A549 (cell line): ENCODE data around the gene TAOK3. TPM values are rescaled to one million over a fixed set of nuclear protein-coding genes. Genes with fewer than 3 reads are reported as not detected.

ENCODE experiments used
- ATAC-seq, 2 experiments: fragments of 200-7000 bp in 1 of 2; fragments of >200 bp in 1 of 2; cut with Nextera tagmentation in 1 of 2; cut with Tn5 transposase in 1 of 2; 3 replicates each; pipeline versions ENCODE4 v1.8.0 to v1.9.1; 2018 to 2020; ENCODE audit warnings: mild to moderate bottlenecking in 1 of 2, moderate library complexity in 1 of 2
- CTCF ChIA-PET: fragments of 300-600 bp; sonication (Branson Sonifier 250); formaldehyde crosslinking; extraction: SDS; loops from one replicate; lab custom pipeline; 2021; ENCODE audit warnings: antibody characterized with exemption, inconsistent platforms; lab: Yijun Ruan, JAX
- POLR2A ChIA-PET: fragments of 350-600 bp; formaldehyde crosslinking; extraction: SDS; loops from one replicate; lab custom pipeline; 2021; ENCODE audit warnings: antibody characterized with exemption, inconsistent platforms; lab: Yijun Ruan, JAX
- DNase-seq, 2 experiments: peaks; one replicate each; pipeline versions ENCODE4 v3.0.0 to v3.0.0-alpha.2; 2011 to 2016; ENCODE audit warnings: low read depth in 1 of 2, low spot score in 1 of 2
- FAIRE-seq: peaks from 2 replicates; lab custom pipeline; 2011; peaks lifted over from hg19 to GRCh38; lab: Jason Lieb, UNC
- H3K27ac ChIP-seq, 2 experiments: fragments of >200 bp; sonication (Bioruptor Twin); formaldehyde crosslinking; 3 replicates each; pipeline ENCODE4 v1.5.1; 2016 to 2017
- H3K4me1 ChIP-seq: fragments of >200 bp; sonication (Bioruptor Twin); formaldehyde crosslinking; 3 replicates; pipeline ENCODE4 v1.6.1; 2016
- H3K4me2 ChIP-seq: fragments of >200 bp; sonication (Bioruptor Twin); formaldehyde crosslinking; 3 replicates; pipeline ENCODE4 v1.6.1; 2016
- H3K4me3 ChIP-seq: fragments of >200 bp; sonication (Bioruptor Twin); formaldehyde crosslinking; 3 replicates; pipeline ENCODE4 v1.5.1; 2016
- H3K9me3 ChIP-seq: fragments of >200 bp; sonication (Bioruptor Twin); formaldehyde crosslinking; 3 replicates; pipeline ENCODE4 v1.6.1; 2016
- ATOH8 ChIP-seq: fragments of 250-450 bp; sonication (Bioruptor Pico); IDR thresholded peaks from 2 replicates; pipeline ENCODE4 v1.5.0; 2020; ENCODE audit warnings: low read depth, mild to moderate bottlenecking, moderate library complexity
- BCL3 ChIP-seq: fragments of >200 bp; sonication (Bioruptor Twin); formaldehyde crosslinking; IDR thresholded peaks from 3 replicates; pipeline ENCODE4 v1.6.1; 2016
- BHLHE40 ChIP-seq: IDR thresholded peaks from 2 replicates; pipeline ENCODE4 v1.6.1; 2012; ENCODE audit warnings: low read depth, low read length, inconsistent platforms
- CBX2 ChIP-seq: fragments of 200-600 bp; sonication (generic); IDR thresholded peaks from 2 replicates; pipeline ENCODE4 v1.6.1; 2016; ENCODE audit warnings: low read depth, mild to moderate bottlenecking, borderline replicate concordance
- CBX8 ChIP-seq: fragments of 200-600 bp; sonication (generic); IDR thresholded peaks from 2 replicates; pipeline ENCODE4 v1.6.1; 2016
- CEBPB ChIP-seq, 2 experiments: fragments of >200 bp in 1 of 2; sonication (Bioruptor Twin) in 1 of 2; formaldehyde crosslinking in 1 of 2; IDR thresholded peaks; 2 replicates each; pipeline ENCODE4 v1.6.1; 2012 to 2016
- CTCF ChIP-seq: fragments of >200 bp; sonication (Bioruptor Twin); formaldehyde crosslinking; IDR thresholded peaks from 3 replicates; pipeline ENCODE4 v1.5.1; 2016
- E2F6 ChIP-seq: IDR thresholded peaks from 2 replicates; pipeline ENCODE4 v1.6.1; 2012; ENCODE audit warnings: low read depth, borderline replicate concordance
- EHMT2 ChIP-seq: fragments of 200-600 bp; sonication (generic); IDR thresholded peaks from 2 replicates; pipeline ENCODE4 v1.6.1; 2016; ENCODE audit warnings: antibody characterized with exemption, low read depth, mild to moderate bottlenecking, moderate library complexity
- ELK1 ChIP-seq: fragments of 150-350 bp; IDR thresholded peaks from 2 replicates; pipeline ENCODE4 v1.6.1; 2014; ENCODE audit warnings: low read depth, mild to moderate bottlenecking, low read length
- ESRRA ChIP-seq: fragments of 150-350 bp; IDR thresholded peaks from 2 replicates; pipeline ENCODE4 v1.6.1; 2014; ENCODE audit warnings: mild to moderate bottlenecking, low read length, borderline replicate concordance
- FOSB ChIP-seq: fragments of 250-450 bp; sonication (Bioruptor Pico); IDR thresholded peaks from 2 replicates; pipeline ENCODE4 v1.5.0; 2020; ENCODE audit warnings: mild to moderate bottlenecking, moderate library complexity
- FOSL2 ChIP-seq, 2 experiments: fragments of 450-650 bp in 1 of 2; fragments of >200 bp in 1 of 2; sonication (Bioruptor Twin) in 1 of 2; formaldehyde crosslinking; IDR thresholded peaks; 2 replicates each; pipeline versions ENCODE4 v1.5.0 to v1.6.1; 2016 to 2020; ENCODE audit warnings: mild to moderate bottlenecking in 1 of 2, moderate library complexity in 1 of 2
- FOXS1 ChIP-seq: fragments of 250-450 bp; sonication (Bioruptor Pico); IDR thresholded peaks from 2 replicates; pipeline ENCODE4 v1.5.0; 2020; ENCODE audit warnings: mild to moderate bottlenecking, moderate library complexity
- HEYL ChIP-seq: fragments of 250-450 bp; sonication (Bioruptor Pico); IDR thresholded peaks from 2 replicates; pipeline ENCODE4 v1.8.0; 2021; ENCODE audit warnings: mild to moderate bottlenecking, moderate library complexity
- HOXA7 ChIP-seq: fragments of 250-450 bp; sonication (Bioruptor Pico); IDR thresholded peaks from 2 replicates; pipeline ENCODE4 v1.5.0; 2020; ENCODE audit warnings: mild to moderate bottlenecking, moderate library complexity
- NR3C1 ChIP-seq: fragments of >200 bp; sonication (Bioruptor Twin); formaldehyde crosslinking; IDR thresholded peaks from 3 replicates; pipeline ENCODE4 v1.6.1; 2017
- PHF8 ChIP-seq: fragments of 200-600 bp; sonication (generic); IDR thresholded peaks from 2 replicates; pipeline ENCODE4 v1.6.1; 2016; ENCODE audit warnings: low read depth, mild to moderate bottlenecking, antibody characterized with exemption, moderate library complexity, borderline replicate concordance
- ZFP36 ChIP-seq: fragments of 450-650 bp; IDR thresholded peaks from 2 replicates; pipeline ENCODE4 v1.6.1; 2014; ENCODE audit warnings: borderline replicate concordance; ENCODE audit not compliant: partially characterized antibody
- WGBS: methylation state at CpG from one replicate; pipeline ENCODE4 v1.1.6; 2017; ENCODE audit errors: missing lambda C conversion rate; 5-methylcytosine and 5-hydroxymethylcytosine counted together
- polyA plus RNA-seq, 4 experiments: library from polyadenylated mRNA; depleted of rRNA in 3 of 4; stranded (reverse); fragments of >200 nt; fragmentation: RNase III in 1 of 4; extraction: RNeasy Plus Mini Kit Qiagen cat#74134 plus additional on column Dnase treatment in 1 of 4; gene quantifications; 2 replicates in 3 of 4; 3 replicates in 1 of 4; pipeline ENCODE4 v1.2.3, GENCODE V29; 2011 to 2017

Gene TAOK3
- polyA plus RNA-seq, 2 of the 4 experiments (the other 2 are of a cell fraction), result 13.1 to 27.6 TPM

GRCh38 chr12:118368821-118369220 is 3.9 kb downstream of the TAOK3 start (continued):
- no peak for TF ChIP-seq BCL3
- TF ChIP-seq EHMT2, result no peak
- no peak for TF ChIP-seq HOXA7 (CRISPR knock-in tag)
- no peak for TF ChIP-seq FOXS1
- TF ChIP-seq E2F6, result no peak
- no peak for TF ChIP-seq ELK1
- TF ChIP-seq CBX8, result no peak
- TF ChIP-seq HEYL (CRISPR knock-in tag), result no peak

GRCh38 chr12:118361889-118362288 is 10.8 kb downstream of the TAOK3 start:
- Histone ChIP-seq H3K4me2 (no peak overlapping the region), H3K4me1 (peaks cover 33% of the 10 kb centered on the region), H3K4me3 (no peak overlapping the region)
- TF ChIP-seq CBX8 (no peak), CBX2 (no peak), CTCF (no peak), ATOH8 (CRISPR knock-in tag) (no peak), ZFP36 (no peak), PHF8 (no peak), ESRRA (no peak), BHLHE40 (no peak), FOSL2 (IDR thresholded peaks at IDR 0.05) (no peak), FOSL2 (CRISPR knock-in tag; IDR thresholded peaks at IDR 0.05) (no peak), CEBPB (IDR thresholded peaks at IDR 0.05) (no peak), NR3C1 (no peak)
- TF ChIP-seq, all 56 proteins: peak for 0
- ATAC-seq (no peak), DNase-seq (no peak), FAIRE-seq (no peak)
- ChIA-PET CTCF (interaction anchor here (0.6 to 1.2 kb wide), 2 partner anchors 14 to 55 kb away, joined by 3 read pairs; no protein-coding TSS in a partner anchor), POLR2A (no interaction called here)
- no peak overlapping the region for H3K27ac ChIP-seq
- H3K9me3 ChIP-seq, result no peaks in the 10 kb centered on the region
- WGBS, result 92% methylated on average over 4 of the region's 4 CpGs

- peak overlapping the region; percentile 36 for H3K4me2 ChIP-seq
- FAIRE-seq (no peak), DNase-seq (no peak), ATAC-seq (no peak)
- peak overlapping the region; percentile 37 to 70; a peak in 4 of 6 replicates for H3K27ac ChIP-seq
- no peaks in the 10 kb centered on the region for H3K9me3 ChIP-seq
- no peak for TF ChIP-seq BCL3
- no peak for TF ChIP-seq FOSB (CRISPR knock-in tag)
- ChIA-PET POLR2A (interaction anchor here (0.6 kb wide), 1 partner anchor 225 kb away, joined by 3 read pairs; the partner anchor contains the start of gene PEBP1), CTCF (interaction anchor here (1.3 kb wide), 1 partner anchor 16 kb away, joined by 8 read pairs; the partner anchor contains the start of gene SUDS3)
- peaks cover 41% of the 10 kb centered on the region for H3K4me1 ChIP-seq
- WGBS, result 60% methylated on average over 5 of the region's 5 CpGs
- no peak overlapping the region for H3K4me3 ChIP-seq
Measured at GRCh38 chr12:118361092-118361404, 11.7 kb downstream of the TAOK3 start.
